Skeletal muscle tissue (tissue), 4 donors: ENCODE data around the gene LARP7. TPM values are rescaled to one million over a fixed set of nuclear protein-coding genes. Genes with fewer than 3 reads are reported as not detected.
"Not testable (repeated sequence)": the region's sequence is repeated elsewhere in the genome, so short reads cannot be mapped to it uniquely, and the experiment has no call there.

ENCODE experiments used
- H3K27ac ChIP-seq: one replicate; pipeline ENCODE4 v1.7.0; 2013; ENCODE audit warnings: mild to moderate bottlenecking, low read depth, low read length, inconsistent platforms
- H3K27me3 ChIP-seq, 3 donors: one replicate each; pipeline ENCODE4 v1.7.0; 2013; ENCODE audit warnings: low read length in 3 of 3; ENCODE audit not compliant: control insufficient read depth in 3 of 3, insufficient read depth in 3 of 3
- H3K36me3 ChIP-seq, 3 donors: one replicate each; pipeline ENCODE4 v1.7.0; 2013; ENCODE audit warnings: low read length in 3 of 3; ENCODE audit not compliant: control insufficient read depth in 3 of 3, insufficient read depth in 3 of 3
- H3K4me1 ChIP-seq, 3 donors: one replicate each; pipeline ENCODE4 v1.7.0; 2013; ENCODE audit warnings: low read length in 3 of 3, mild to moderate bottlenecking in 3 of 3; ENCODE audit not compliant: control insufficient read depth in 3 of 3, insufficient read depth in 3 of 3
- H3K4me3 ChIP-seq, 3 donors: one replicate each; pipeline ENCODE4 v1.7.0; 2013; ENCODE audit warnings: low read length in 3 of 3
- H3K9ac ChIP-seq, 3 donors: one replicate each; pipeline ENCODE4 v1.7.0; 2013; ENCODE audit warnings: low read length in 3 of 3, mild to moderate bottlenecking in 3 of 3, moderate library complexity in 2 of 3, low read depth in 1 of 3
- H3K9me3 ChIP-seq, 3 donors: one replicate each; pipeline ENCODE4 v1.7.0; 2013; ENCODE audit warnings: low read length in 3 of 3; ENCODE audit not compliant: control insufficient read depth in 3 of 3
- total RNA-seq: library from RNA; depleted of rRNA; stranded (reverse); fragments of >200 nt; gene quantifications from one replicate; pipeline ENCODE4 v1.2.3, GENCODE V29; 2014
- donor health status: Osteomylitis.

LARP7 gene
- total RNA-seq, 1 donor from 2014 or later, result 16.7 TPM

- peaks cover 26 to 54% (median 44%) of the 10 kb centered on the region in 3 donors for H3K36me3 ChIP-seq
These were observed 12.1 kb downstream of the LARP7 start for GRCh38 chr4:112649055-112649408.

GRCh38 chr4:112650332-112650731, 13.4 kb downstream of the LARP7 start:
- H3K36me3 ChIP-seq, result peaks cover 22 to 57% (median 45%) of the 10 kb centered on the region in 3 donors
- H3K27ac ChIP-seq, result no peak overlapping the region
- no peak overlapping the region for H3K4me3 ChIP-seq
- no peaks in the 10 kb centered on the region for H3K4me1 ChIP-seq
- no peak overlapping the region for H3K9ac ChIP-seq
- H3K27me3 ChIP-seq, result no peaks in the 10 kb centered on the region
- no peaks in the 10 kb centered on the region for H3K9me3 ChIP-seq

More at GRCh38 chr4:112649055-112649408, 12.1 kb downstream of the LARP7 start:
- H3K9ac ChIP-seq, result no peak overlapping the region
- H3K9me3 ChIP-seq, result no peaks in the 10 kb centered on the region
- no peaks in the 10 kb centered on the region for H3K4me1 ChIP-seq
- H3K27me3 ChIP-seq, result no peaks in the 10 kb centered on the region
- no peak overlapping the region for H3K27ac ChIP-seq
- no peak overlapping the region for H3K4me3 ChIP-seq

- no peaks in the 10 kb centered on the region for H3K27me3 ChIP-seq
- H3K4me3 ChIP-seq, result no peak overlapping the region
- no peak overlapping the region for H3K9ac ChIP-seq
- no peaks in the 10 kb centered on the region for H3K4me1 ChIP-seq
- no peak overlapping the region for H3K27ac ChIP-seq
- H3K36me3 ChIP-seq, result peaks cover 17 to 55% (median 36%) of the 10 kb centered on the region in 3 donors
- no peaks in the 10 kb centered on the region for H3K9me3 ChIP-seq
These were observed 14.7 kb downstream of the LARP7 start for GRCh38 chr4:112651641-112652040.

- Histone ChIP-seq H3K27ac (no peak overlapping the region), H3K9ac (no peak overlapping the region), H3K4me1 (no peaks in the 10 kb centered on the region), H3K4me3 (no peak overlapping the region), H3K27me3 (no peaks in the 10 kb centered on the region), H3K9me3 (no peaks in the 10 kb centered on the region), H3K36me3 (peaks cover 14 to 49% (median 31%) of the 10 kb centered on the region in 3 donors)
These were observed 15.3 kb downstream of the LARP7 start for GRCh38 chr4:112652216-112652615.

- Histone ChIP-seq H3K4me3 (no peak overlapping the region), H3K27ac (no peak overlapping the region), H3K9ac (no peak overlapping the region), H3K36me3 (peaks cover 12 to 37% (median 19%) of the 10 kb centered on the region in 3 donors), H3K9me3 (no peaks in the 10 kb centered on the region), H3K27me3 (no peaks in the 10 kb centered on the region), H3K4me1 (no peaks in the 10 kb centered on the region)
These were observed 18.3 kb downstream of the LARP7 start for GRCh38 chr4:112655270-112655669.

- not testable (repeated sequence) for H3K27me3 ChIP-seq, H3K27ac ChIP-seq, H3K4me3 ChIP-seq, H3K9me3 ChIP-seq, H3K9ac ChIP-seq, H3K4me1 ChIP-seq
- H3K36me3 ChIP-seq, result peaks cover 9 to 31% (median 15%) of the 10 kb centered on the region in 3 donors
These were observed 19.2 kb downstream of the LARP7 start for GRCh38 chr4:112656115-112656514.

- Histone ChIP-seq H3K4me3 (no peak overlapping the region), H3K36me3 (no peaks in the 10 kb centered on the region), H3K9ac (no peak overlapping the region), H3K27ac (no peak overlapping the region), H3K9me3 (no peaks in the 10 kb centered on the region), H3K4me1 (no peaks in the 10 kb centered on the region), H3K27me3 (no peaks in the 10 kb centered on the region)
These were observed 27.7 kb downstream of the LARP7 start for GRCh38 chr4:112664611-112665010.

- H3K9ac ChIP-seq, result no peak overlapping the region
- peaks cover 4 to 9% (median 7%) of the 10 kb centered on the region in 3 donors for H3K4me1 ChIP-seq
- H3K4me3 ChIP-seq, result no peak overlapping the region
- H3K27me3 ChIP-seq, result no peaks in the 10 kb centered on the region
- H3K9me3 ChIP-seq, result no peaks in the 10 kb centered on the region
- H3K27ac ChIP-seq, result no peak overlapping the region
- H3K36me3 ChIP-seq, result no peaks in the 10 kb centered on the region
These were observed 31.2 kb downstream of the LARP7 start for GRCh38 chr4:112668131-112668530.

GRCh38 chr4:112673076-112673475, 36.1 kb downstream of the LARP7 start:
- no peaks in the 10 kb centered on the region for H3K27me3 ChIP-seq
- H3K9ac ChIP-seq, result no peak overlapping the region
- H3K36me3 ChIP-seq, result no peaks in the 10 kb centered on the region
- H3K4me3 ChIP-seq, result no peak overlapping the region
- H3K27ac ChIP-seq, result no peak overlapping the region
- peaks cover 7 to 21% (median 15%) of the 10 kb centered on the region in 3 donors for H3K4me1 ChIP-seq
- H3K9me3 ChIP-seq, result no peaks in the 10 kb centered on the region

- H3K4me3 ChIP-seq, result no peak overlapping the region
- no peaks in the 10 kb centered on the region for H3K36me3 ChIP-seq
- peaks cover 7 to 21% (median 15%) of the 10 kb centered on the region in 3 donors for H3K4me1 ChIP-seq
- H3K9ac ChIP-seq, result no peak overlapping the region
- H3K27me3 ChIP-seq, result no peaks in the 10 kb centered on the region
- peak overlapping the region; percentile 14 for H3K27ac ChIP-seq
- no peaks in the 10 kb centered on the region for H3K9me3 ChIP-seq
These were observed 36.7 kb downstream of the LARP7 start for GRCh38 chr4:112673686-112674085.

GRCh38 chr4:112674376-112674775, 37.4 kb downstream of the LARP7 start:
- no peaks in the 10 kb centered on the region for H3K27me3 ChIP-seq
- no peak overlapping the region for H3K9ac ChIP-seq
- H3K36me3 ChIP-seq, result no peaks in the 10 kb centered on the region
- peaks cover 7 to 21% (median 15%) of the 10 kb centered on the region in 3 donors for H3K4me1 ChIP-seq
- no peak overlapping the region for H3K4me3 ChIP-seq
- H3K27ac ChIP-seq, result peak overlapping the region; percentile 14
- H3K9me3 ChIP-seq, result no peaks in the 10 kb centered on the region
